Jurkat, Clone E6-1 (cell line): ENCODE measurements around the gene TTF2.
"Not testable (repeated sequence)": the region's sequence is repeated elsewhere in the genome, so short reads cannot be mapped to it uniquely, and the experiment has no call there.

ENCODE experiments used
- DNase-seq: peaks from one replicate; pipeline ENCODE4 v3.0.0-alpha.2; 2011; ENCODE audit warnings: low read depth, low spot score
- H3K4me3 ChIP-seq: 2 replicates; pipeline ENCODE4 v1.5.1; 2011; ENCODE audit warnings: mild to moderate bottlenecking, low read length, control low read depth, moderate library complexity

TTF2 gene

GRCh38 chr1:117079737-117080136 lies 19.6 kb downstream of the TTF2 start:
- no peak overlapping the region for H3K4me3 ChIP-seq
- no peak for DNase-seq

- no peak overlapping the region for H3K4me3 ChIP-seq
- DNase-seq, result no peak
These were observed 24.1 kb downstream of the TTF2 start for GRCh38 chr1:117084231-117084630.

- no peak for DNase-seq
- no peak overlapping the region for H3K4me3 ChIP-seq
These were observed 27.6 kb downstream of the TTF2 start for GRCh38 chr1:117087686-117088085.

- DNase-seq, result no peak
- no peak overlapping the region for H3K4me3 ChIP-seq
These were observed 29.9 kb downstream of the TTF2 start for GRCh38 chr1:117089996-117090395.

- H3K4me3 ChIP-seq, result no peak overlapping the region
These were observed 32.5 kb downstream of the TTF2 start for GRCh38 chr1:117092594-117092993.

GRCh38 chr1:117093091-117093534 lies 33.0 kb downstream of the TTF2 start:
- no peak overlapping the region for H3K4me3 ChIP-seq
- no peak for DNase-seq

More at GRCh38 chr1:117092594-117092993, 32.5 kb downstream of the TTF2 start:
- no peak for DNase-seq

GRCh38 chr1:117093870-117094621 lies 33.9 kb downstream of the TTF2 start:
- DNase-seq, result peak; percentile 28
- H3K4me3 ChIP-seq, result no peak overlapping the region

GRCh38 chr1:117094841-117095604 lies 34.9 kb downstream of the TTF2 start:
- DNase-seq, result no peak

GRCh38 chr1:117096951-117097408 lies 36.9 kb downstream of the TTF2 start:
- DNase-seq, result no peak

More at GRCh38 chr1:117094841-117095604, 34.9 kb downstream of the TTF2 start:
- H3K4me3 ChIP-seq, result no peak overlapping the region

GRCh38 chr1:117097443-117097842 lies 37.3 kb downstream of the TTF2 start:
- no peak overlapping the region for H3K4me3 ChIP-seq
- no peak for DNase-seq

More at GRCh38 chr1:117096951-117097408, 36.9 kb downstream of the TTF2 start:
- H3K4me3 ChIP-seq, result no peak overlapping the region

GRCh38 chr1:117098287-117098890 lies 38.3 kb downstream of the TTF2 start:
- H3K4me3 ChIP-seq, result no peak overlapping the region
- DNase-seq, result no peak

- no peak for DNase-seq
- no peak overlapping the region for H3K4me3 ChIP-seq
These were observed 41.2 kb downstream of the TTF2 start for GRCh38 chr1:117101334-117101733.

- not testable (repeated sequence) for H3K4me3 ChIP-seq, DNase-seq
These were observed 41.7 kb downstream of the TTF2 start for GRCh38 chr1:117101858-117102257.

GRCh38 chr1:117104986-117105385 lies 44.9 kb downstream of the TTF2 start:
- H3K4me3 ChIP-seq, result no peak overlapping the region
- DNase-seq, result no peak

- no peak overlapping the region for H3K4me3 ChIP-seq
- DNase-seq, result no peak
These were observed 45.6 kb downstream of the TTF2 start for GRCh38 chr1:117105722-117106121.

- no peak for DNase-seq
These were observed 46.4 kb downstream of the TTF2 start for GRCh38 chr1:117106478-117106877.

GRCh38 chr1:117107364-117107763 lies 47.2 kb downstream of the TTF2 start:
- DNase-seq, result no peak
- H3K4me3 ChIP-seq, result no peak overlapping the region

More at GRCh38 chr1:117106478-117106877, 46.4 kb downstream of the TTF2 start:
- H3K4me3 ChIP-seq, result no peak overlapping the region

- DNase-seq, result no peak
- H3K4me3 ChIP-seq, result no peak overlapping the region
These were observed 50.6 kb downstream of the TTF2 start for GRCh38 chr1:117110774-117111173.

- no peak for DNase-seq
- no peak overlapping the region for H3K4me3 ChIP-seq
These were observed 52.1 kb downstream of the TTF2 start for GRCh38 chr1:117112047-117112717.
